HG02885 (cell line): ENCODE results near the gene ACTL10.

Experiments used
- ATAC-seq: cut with Tn5 transposase; IDR thresholded peaks from one replicate; pipeline ENCODE4 v1.9.1; 2021; ENCODE audit warnings: mild to moderate bottlenecking; ENCODE audit not compliant: unreplicated experiment, poor library complexity

Gene ACTL10

GRCh38 chr20:33716498-33716897 is 49.8 kb downstream of the ACTL10 start:
- ATAC-seq: no peak
